ENCODE measurements around the gene C9orf72. TPM values are rescaled to one million over a fixed set of nuclear protein-coding genes. Genes with fewer than 3 reads are reported as not detected.
A peak's percentile ranks its signal among the peaks of the same experiment; 100 is the strongest.

Gene C9orf72
- total RNA-seq, 2 donors from 2014 or later: 20.8 to 25.4 TPM

- DNase-seq (no peak), ATAC-seq (no peak)
- H3K27me3 Mint-ChIP-seq: no peaks in the 10 kb centered on the region
- H3K9me3 ChIP-seq (ENCODE audit: control insufficient read depth, low read length, poor library complexity, severe bottlenecking): no peaks in the 10 kb centered on the region
- H3K4me3 Mint-ChIP-seq: no peak overlapping the region
- H3K4me1 Mint-ChIP-seq: peaks cover 2% of the 10 kb centered on the region
- H3K36me3 Mint-ChIP-seq (ENCODE audit: low read depth): peaks cover 2% of the 10 kb centered on the region
- no peak overlapping the region for H3K27ac Mint-ChIP-seq
These were observed 27.8 kb downstream of the C9orf72 start for GRCh38 chr9:27545471-27545870.

- H3K27ac Mint-ChIP-seq: no peak overlapping the region
- no peaks in the 10 kb centered on the region for H3K9me3 ChIP-seq (ENCODE audit: control insufficient read depth, low read length, poor library complexity, severe bottlenecking)
- no peaks in the 10 kb centered on the region for H3K27me3 Mint-ChIP-seq
- DNase-seq (no peak), ATAC-seq (no peak)
- H3K36me3 Mint-ChIP-seq (ENCODE audit: low read depth): peaks cover 2% of the 10 kb centered on the region
- H3K4me1 Mint-ChIP-seq: peaks cover 5% of the 10 kb centered on the region
- no peak overlapping the region for H3K4me3 Mint-ChIP-seq
These were observed 30.8 kb downstream of the C9orf72 start for GRCh38 chr9:27542508-27542907.

- DNase-seq: no peak
- Mint-ChIP-seq H3K36me3 (ENCODE audit: low read depth) (peaks cover 2% of the 10 kb centered on the region), H3K4me1 (peaks cover 5% of the 10 kb centered on the region), H3K27me3 (no peaks in the 10 kb centered on the region), H3K4me3 (no peak overlapping the region), H3K27ac (no peak overlapping the region)
- no peak for ATAC-seq
- H3K9me3 ChIP-seq (ENCODE audit: control insufficient read depth, low read length, poor library complexity, severe bottlenecking): no peaks in the 10 kb centered on the region
These were observed 31.5 kb downstream of the C9orf72 start for GRCh38 chr9:27541740-27542139.

- no peaks in the 10 kb centered on the region for H3K9me3 ChIP-seq (ENCODE audit: control insufficient read depth, low read length, poor library complexity, severe bottlenecking)
- no peaks in the 10 kb centered on the region for H3K27me3 Mint-ChIP-seq
- DNase-seq (no peak), ATAC-seq (no peak)
- no peak overlapping the region for H3K4me3 Mint-ChIP-seq
- no peak overlapping the region for H3K27ac Mint-ChIP-seq
- H3K36me3 Mint-ChIP-seq (ENCODE audit: low read depth): peaks cover 5% of the 10 kb centered on the region
- peaks cover 5% of the 10 kb centered on the region for H3K4me1 Mint-ChIP-seq
These were observed 32.8 kb downstream of the C9orf72 start for GRCh38 chr9:27540502-27540901.

DNA sequence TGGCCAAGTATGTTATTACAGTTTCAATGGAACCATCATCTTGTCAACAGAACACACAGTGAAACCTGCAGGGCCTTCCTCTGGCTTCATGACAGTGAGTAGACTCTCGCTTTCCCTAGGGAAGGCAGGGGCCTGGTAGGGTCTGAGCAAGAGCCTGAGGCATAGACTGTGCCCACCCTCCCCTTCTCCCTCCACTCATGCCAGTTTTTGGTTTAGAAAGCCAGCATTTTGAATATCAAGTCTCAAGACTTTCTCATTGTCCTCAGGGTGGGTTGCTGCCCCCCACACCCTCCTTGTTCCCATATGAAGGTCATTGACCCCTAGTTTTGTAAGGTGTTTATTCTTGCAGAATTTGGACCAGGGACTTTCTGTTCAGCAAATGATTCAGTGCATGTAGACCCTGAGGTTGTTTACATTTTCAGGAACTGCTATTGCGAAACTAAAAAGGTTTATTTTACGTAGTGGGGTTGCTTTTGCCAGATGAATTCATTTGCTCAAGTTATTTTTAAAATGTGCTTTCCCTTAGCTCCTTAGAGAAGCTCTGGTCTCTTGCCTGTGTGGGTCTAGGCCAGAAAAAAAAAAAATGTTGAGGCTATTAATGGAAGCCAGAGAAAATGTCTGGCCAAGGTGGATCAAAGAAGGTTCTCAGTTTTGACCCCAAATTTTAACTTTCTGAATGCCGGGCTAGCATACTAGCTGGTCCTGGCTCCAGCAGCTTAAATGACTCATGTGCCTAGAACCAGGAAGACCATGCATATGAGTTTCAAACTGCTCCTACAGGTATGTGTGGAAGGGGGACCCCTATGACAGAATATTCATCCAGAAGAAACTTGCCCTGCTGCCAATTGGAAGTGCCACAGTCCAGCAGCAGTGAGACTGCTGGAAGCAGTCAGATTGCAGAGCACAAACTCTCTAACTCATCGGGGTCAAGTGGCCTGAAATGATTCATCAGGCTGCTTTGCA, 33.5 kb downstream of the C9orf72 start:
- ATAC-seq: no peak
- no peak overlapping the region for H3K27ac Mint-ChIP-seq

GRCh38 chr9:27538647-27539046, 34.6 kb downstream of the C9orf72 start:
- peaks cover 13% of the 10 kb centered on the region for H3K4me1 Mint-ChIP-seq
- H3K4me3 Mint-ChIP-seq: no peak overlapping the region
- H3K36me3 Mint-ChIP-seq (ENCODE audit: low read depth): peaks cover 5% of the 10 kb centered on the region
- no peaks in the 10 kb centered on the region for H3K9me3 ChIP-seq (ENCODE audit: control insufficient read depth, low read length, poor library complexity, severe bottlenecking)
- H3K27ac Mint-ChIP-seq: no peak overlapping the region
- no peaks in the 10 kb centered on the region for H3K27me3 Mint-ChIP-seq
- DNase-seq (no peak), ATAC-seq (no peak)

More for the DNA sequence above, 33.5 kb downstream of the C9orf72 start:
- Mint-ChIP-seq H3K36me3 (ENCODE audit: low read depth) (peaks cover 5% of the 10 kb centered on the region), H3K4me1 (peaks cover 7% of the 10 kb centered on the region), H3K27me3 (no peaks in the 10 kb centered on the region), H3K4me3 (no peak overlapping the region)
- no peak for DNase-seq
- H3K9me3 ChIP-seq (ENCODE audit: control insufficient read depth, low read length, poor library complexity, severe bottlenecking): no peaks in the 10 kb centered on the region

DNA sequence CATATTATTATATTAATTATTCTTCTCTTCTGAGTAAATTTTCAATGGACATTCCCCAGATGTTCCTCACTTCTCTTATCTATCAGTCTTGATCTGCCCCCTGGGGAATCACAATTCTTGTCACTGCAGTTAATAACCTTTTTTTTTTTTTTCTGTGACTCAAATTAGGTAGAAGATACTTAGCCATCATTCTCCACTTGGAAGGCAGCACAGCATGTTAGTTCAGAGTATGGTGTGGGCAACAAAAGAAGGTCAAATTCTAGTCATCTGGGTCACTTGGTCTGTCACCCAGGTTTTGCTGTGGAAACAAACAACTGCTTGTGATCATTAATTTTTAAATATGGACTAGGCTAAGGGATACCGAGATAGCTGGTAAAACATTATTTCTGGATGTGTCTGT, 35.5 kb downstream of the C9orf72 start:
- peaks cover 6% of the 10 kb centered on the region for H3K36me3 Mint-ChIP-seq (ENCODE audit: low read depth)
- no peaks in the 10 kb centered on the region for H3K9me3 ChIP-seq (ENCODE audit: control insufficient read depth, low read length, poor library complexity, severe bottlenecking)
- no peak overlapping the region for H3K27ac Mint-ChIP-seq
- H3K4me3 Mint-ChIP-seq: no peak overlapping the region
- H3K27me3 Mint-ChIP-seq: no peaks in the 10 kb centered on the region
- no peak for ATAC-seq
- no peak for DNase-seq
- H3K4me1 Mint-ChIP-seq: peaks cover 12% of the 10 kb centered on the region

- no peaks in the 10 kb centered on the region for H3K27me3 Mint-ChIP-seq
- ATAC-seq (no peak), DNase-seq (no peak)
- no peak overlapping the region for H3K27ac Mint-ChIP-seq
- H3K9me3 ChIP-seq (ENCODE audit: control insufficient read depth, low read length, poor library complexity, severe bottlenecking): no peaks in the 10 kb centered on the region
- H3K4me3 Mint-ChIP-seq: no peak overlapping the region
- H3K36me3 Mint-ChIP-seq (ENCODE audit: low read depth): peaks cover 6% of the 10 kb centered on the region
- H3K4me1 Mint-ChIP-seq: peaks cover 12% of the 10 kb centered on the region
These were observed 36.2 kb downstream of the C9orf72 start for GRCh38 chr9:27537027-27537435.

GRCh38 chr9:27536168-27536567, 37.1 kb downstream of the C9orf72 start:
- H3K9me3 ChIP-seq (ENCODE audit: control insufficient read depth, low read length, poor library complexity, severe bottlenecking): no peaks in the 10 kb centered on the region
- DNase-seq (no peak), ATAC-seq (no peak)
- H3K4me3 Mint-ChIP-seq: no peak overlapping the region
- H3K27ac Mint-ChIP-seq: peak overlapping the region; percentile 73
- H3K36me3 Mint-ChIP-seq (ENCODE audit: low read depth): peaks cover 6% of the 10 kb centered on the region
- peaks cover 12% of the 10 kb centered on the region for H3K4me1 Mint-ChIP-seq
- H3K27me3 Mint-ChIP-seq: no peaks in the 10 kb centered on the region

- DNase-seq (no peak), ATAC-seq (no peak)
- Mint-ChIP-seq H3K4me3 (no peak overlapping the region), H3K4me1 (peaks cover 12% of the 10 kb centered on the region), H3K36me3 (ENCODE audit: low read depth) (peaks cover 6% of the 10 kb centered on the region), H3K27ac (peak overlapping the region; percentile 73), H3K27me3 (no peaks in the 10 kb centered on the region)
- H3K9me3 ChIP-seq (ENCODE audit: control insufficient read depth, low read length, poor library complexity, severe bottlenecking): no peaks in the 10 kb centered on the region
These were observed 37.6 kb downstream of the C9orf72 start for GRCh38 chr9:27535701-27536118.

GRCh38 chr9:27534658-27535209, 38.5 kb downstream of the C9orf72 start:
- Mint-ChIP-seq H3K36me3 (ENCODE audit: low read depth) (peaks cover 6% of the 10 kb centered on the region), H3K27ac (no peak overlapping the region), H3K27me3 (no peaks in the 10 kb centered on the region), H3K4me1 (peaks cover 14% of the 10 kb centered on the region), H3K4me3 (no peak overlapping the region)
- no peak for ATAC-seq
- no peaks in the 10 kb centered on the region for H3K9me3 ChIP-seq (ENCODE audit: control insufficient read depth, low read length, poor library complexity, severe bottlenecking)
- no peak for DNase-seq

- peaks cover 6% of the 10 kb centered on the region for H3K36me3 Mint-ChIP-seq (ENCODE audit: low read depth)
- no peaks in the 10 kb centered on the region for H3K9me3 ChIP-seq (ENCODE audit: control insufficient read depth, low read length, poor library complexity, severe bottlenecking)
- peaks cover 16% of the 10 kb centered on the region for H3K4me1 Mint-ChIP-seq
- H3K27ac Mint-ChIP-seq: no peak overlapping the region
- no peak for DNase-seq
- H3K27me3 Mint-ChIP-seq: no peaks in the 10 kb centered on the region
- no peak for ATAC-seq
- no peak overlapping the region for H3K4me3 Mint-ChIP-seq
These were observed 39.1 kb downstream of the C9orf72 start for GRCh38 chr9:27534131-27534530.

GRCh38 chr9:27533311-27533710, 40.0 kb downstream of the C9orf72 start:
- no peak for ATAC-seq
- Mint-ChIP-seq H3K27ac (peak overlapping the region; percentile 45), H3K4me1 (peaks cover 17% of the 10 kb centered on the region)

More at GRCh38 chr9:27533311-27533710, 40.0 kb downstream of the C9orf72 start:
- DNase-seq: no peak
- Mint-ChIP-seq H3K4me3 (no peak overlapping the region), H3K27me3 (peaks cover under 1% of the 10 kb centered on the region), H3K36me3 (ENCODE audit: low read depth) (peaks cover 6% of the 10 kb centered on the region)
- H3K9me3 ChIP-seq (ENCODE audit: control insufficient read depth, low read length, poor library complexity, severe bottlenecking): no peaks in the 10 kb centered on the region

All from T-helper 17 cell (primary cell).